GM12875 (cell line): ENCODE results near the gene ANKRD13C.

Experiments used
- H3K4me3 ChIP-seq: one replicate; pipeline ENCODE4 v1.5.1; 2011; ENCODE audit warnings: low read depth, low read length, control low read depth
- TF ChIP-seq, protein P1 (sequence below): IDR thresholded peaks from 2 replicates; pipeline ENCODE4 v1.5.1; 2011; ENCODE audit warnings: low read depth, mild to moderate bottlenecking, control low read depth, inconsistent platforms, low read length, moderate library complexity, borderline replicate concordance; ENCODE audit not compliant: insufficient read depth

The ANKRD13C gene

DNA sequence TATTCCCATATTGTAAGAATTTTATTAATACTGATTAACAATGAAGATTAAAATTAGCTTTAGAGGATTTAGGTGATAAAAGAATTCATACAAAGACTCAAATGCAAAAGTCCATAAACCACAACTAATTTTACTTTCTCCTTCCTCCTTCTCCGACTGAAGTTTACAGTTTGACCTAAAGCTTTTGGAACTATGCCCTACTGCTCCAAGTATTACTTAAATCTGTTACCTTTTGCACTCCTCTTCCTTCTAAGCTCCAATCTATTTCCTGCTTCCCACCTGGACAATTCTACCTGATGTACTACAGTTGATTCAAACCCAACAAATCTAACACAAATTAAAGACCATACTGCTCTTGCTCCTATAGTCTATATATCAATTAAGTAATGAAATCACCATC is 36.3 kb downstream of the ANKRD13C start:
- TF ChIP-seq, protein P1, sequence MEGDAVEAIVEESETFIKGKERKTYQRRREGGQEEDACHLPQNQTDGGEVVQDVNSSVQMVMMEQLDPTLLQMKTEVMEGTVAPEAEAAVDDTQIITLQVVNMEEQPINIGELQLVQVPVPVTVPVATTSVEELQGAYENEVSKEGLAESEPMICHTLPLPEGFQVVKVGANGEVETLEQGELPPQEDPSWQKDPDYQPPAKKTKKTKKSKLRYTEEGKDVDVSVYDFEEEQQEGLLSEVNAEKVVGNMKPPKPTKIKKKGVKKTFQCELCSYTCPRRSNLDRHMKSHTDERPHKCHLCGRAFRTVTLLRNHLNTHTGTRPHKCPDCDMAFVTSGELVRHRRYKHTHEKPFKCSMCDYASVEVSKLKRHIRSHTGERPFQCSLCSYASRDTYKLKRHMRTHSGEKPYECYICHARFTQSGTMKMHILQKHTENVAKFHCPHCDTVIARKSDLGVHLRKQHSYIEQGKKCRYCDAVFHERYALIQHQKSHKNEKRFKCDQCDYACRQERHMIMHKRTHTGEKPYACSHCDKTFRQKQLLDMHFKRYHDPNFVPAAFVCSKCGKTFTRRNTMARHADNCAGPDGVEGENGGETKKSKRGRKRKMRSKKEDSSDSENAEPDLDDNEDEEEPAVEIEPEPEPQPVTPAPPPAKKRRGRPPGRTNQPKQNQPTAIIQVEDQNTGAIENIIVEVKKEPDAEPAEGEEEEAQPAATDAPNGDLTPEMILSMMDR: no peak
- no peak overlapping the region for H3K4me3 ChIP-seq

DNA sequence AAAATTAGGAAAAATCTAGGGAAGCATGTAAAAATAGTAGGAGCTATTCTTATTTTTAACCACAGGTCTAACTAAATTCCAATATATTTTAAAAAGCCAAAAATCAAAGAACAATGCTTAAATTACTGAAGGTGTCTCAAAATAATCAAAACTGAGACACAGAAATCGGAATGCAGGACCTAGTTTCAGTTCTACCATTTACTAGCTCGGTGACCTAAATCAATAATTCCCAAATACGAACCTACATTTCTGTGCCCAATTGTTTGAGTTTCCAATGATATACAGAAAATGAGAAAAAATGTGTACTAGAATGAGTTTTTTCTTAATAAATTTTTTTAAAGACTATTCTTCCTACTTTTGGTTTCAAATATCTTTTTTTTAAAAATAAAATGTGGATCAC is 37.4 kb downstream of the ANKRD13C start:
- H3K4me3 ChIP-seq: no peak overlapping the region
- TF ChIP-seq, protein P1: no peak

DNA sequence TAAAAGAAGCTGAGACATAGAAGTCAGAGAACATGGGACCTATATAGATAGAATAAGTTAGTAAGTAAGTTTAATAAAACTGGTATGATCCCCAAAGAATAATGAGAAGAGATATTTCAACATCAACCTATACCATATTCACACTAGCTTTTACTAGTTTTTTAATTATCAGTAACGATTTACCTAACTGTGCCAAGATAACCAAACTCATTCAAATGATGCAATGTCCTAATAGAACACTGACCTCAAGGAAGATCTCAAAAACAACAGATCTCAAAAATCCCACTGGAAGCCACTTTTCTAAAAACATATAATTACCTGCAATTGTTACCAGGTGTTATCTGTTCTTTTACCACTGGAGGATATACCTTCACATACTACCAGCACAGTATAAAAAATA is 38.7 kb downstream of the ANKRD13C start:
- TF ChIP-seq, protein P1: no peak

DNA sequence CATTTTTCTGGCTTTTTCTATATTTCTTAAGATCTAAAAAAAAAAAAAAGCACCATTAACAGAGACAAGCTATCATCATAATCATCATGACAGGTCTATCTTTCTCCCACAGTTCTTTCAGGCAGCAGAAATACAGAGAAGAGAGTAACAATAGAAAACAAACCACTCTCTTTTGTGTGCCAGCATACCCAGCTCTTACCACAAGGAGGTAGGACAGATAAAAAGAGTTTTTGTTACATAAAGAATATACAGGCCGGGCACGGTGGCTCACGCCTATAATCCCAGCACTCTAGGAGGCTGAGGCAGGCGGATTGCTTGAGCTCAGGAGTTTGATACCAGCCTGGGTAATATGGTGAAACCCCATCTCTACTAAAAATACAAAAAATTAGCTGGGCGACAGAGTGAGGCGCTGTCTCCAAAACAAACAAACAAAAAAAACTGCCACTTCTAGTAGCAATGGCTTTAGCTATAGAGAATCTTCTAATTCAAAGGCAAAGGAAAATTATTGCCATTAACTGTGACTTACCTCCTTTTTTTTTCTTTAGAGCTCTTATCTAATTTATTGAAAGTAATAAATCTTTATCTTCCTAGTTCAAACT is 39.7 kb downstream of the ANKRD13C start:
- no peak overlapping the region for H3K4me3 ChIP-seq
- TF ChIP-seq, protein P1: no peak

More for the DNA sequence above, 38.7 kb downstream of the ANKRD13C start:
- no peak overlapping the region for H3K4me3 ChIP-seq

DNA sequence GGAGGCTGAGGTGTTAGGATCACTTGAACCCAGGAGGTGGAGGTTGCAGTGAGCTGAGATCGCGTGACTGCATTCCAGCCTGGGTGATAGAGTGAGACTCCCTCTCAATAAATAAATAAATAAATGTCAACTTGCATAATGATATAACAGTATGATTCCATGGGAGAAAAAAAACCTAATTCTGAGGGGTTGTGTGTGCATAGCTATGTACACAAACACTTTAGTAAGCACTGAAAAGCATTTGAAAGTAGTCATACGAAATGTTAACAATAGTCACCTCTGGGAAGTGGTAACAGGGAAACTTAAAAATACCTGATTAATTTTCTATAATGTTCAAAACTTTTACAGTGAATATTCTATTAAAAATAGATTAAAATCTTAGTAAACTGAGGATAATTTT is 43.2 kb downstream of the ANKRD13C start:
- H3K4me3 ChIP-seq: no peak overlapping the region
- TF ChIP-seq, protein P1: no peak

DNA sequence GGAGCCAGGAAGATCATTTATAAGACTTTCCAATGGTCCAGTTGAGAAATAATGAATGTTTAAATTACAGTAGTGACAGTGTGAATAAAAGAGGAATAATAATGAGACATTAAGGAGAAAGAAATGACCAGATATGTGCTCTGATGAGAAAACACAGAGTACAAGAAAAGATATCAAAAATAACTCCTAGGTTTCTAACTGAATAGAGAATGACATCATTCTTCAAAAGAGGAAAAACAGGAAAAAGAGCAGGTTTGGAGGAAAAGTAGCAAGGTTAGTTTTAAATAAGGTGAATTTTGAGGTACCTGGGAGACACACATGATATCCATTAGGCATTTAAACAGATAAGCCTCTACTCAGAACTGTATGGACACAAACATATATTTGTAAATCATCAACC is 55.0 kb downstream of the ANKRD13C start:
- TF ChIP-seq, protein P1: no peak
- H3K4me3 ChIP-seq: no peak overlapping the region

DNA sequence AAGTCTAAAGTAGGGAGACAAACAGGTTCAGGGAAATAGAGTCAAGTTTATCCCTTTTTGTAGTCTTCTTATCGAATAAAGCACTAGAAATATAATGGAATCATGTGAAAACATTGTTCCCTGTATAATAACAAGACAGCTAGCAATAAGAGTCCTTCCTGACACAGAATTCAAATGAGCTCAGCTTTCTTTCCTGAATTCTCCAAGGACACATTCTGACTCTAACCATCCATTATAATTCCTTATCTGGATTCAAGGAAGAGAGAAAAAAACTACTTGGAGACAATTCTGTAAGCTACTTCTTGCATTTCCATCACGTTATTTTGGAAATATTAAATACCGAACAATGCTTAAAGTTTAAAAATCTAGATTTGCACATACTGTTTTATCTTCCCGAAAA is 58.8 kb downstream of the ANKRD13C start:
- H3K4me3 ChIP-seq: no peak overlapping the region
- TF ChIP-seq, protein P1: no peak
